ENCODE measurements around the gene ITGB2.

DNA sequence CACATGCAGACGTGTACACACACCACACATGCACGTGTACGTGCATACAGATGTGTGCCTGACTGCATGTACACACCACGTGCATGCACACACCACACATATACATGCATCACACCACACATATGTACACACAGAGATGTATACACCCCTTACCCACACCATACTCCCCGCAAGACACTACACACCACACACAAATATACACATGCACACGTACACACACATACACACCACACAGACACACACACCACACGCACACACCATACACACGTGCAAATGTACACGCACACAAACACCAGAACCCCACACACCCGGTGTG, 9.7 kb downstream of the ITGB2 start:
- TF ChIP-seq, protein P1, sequence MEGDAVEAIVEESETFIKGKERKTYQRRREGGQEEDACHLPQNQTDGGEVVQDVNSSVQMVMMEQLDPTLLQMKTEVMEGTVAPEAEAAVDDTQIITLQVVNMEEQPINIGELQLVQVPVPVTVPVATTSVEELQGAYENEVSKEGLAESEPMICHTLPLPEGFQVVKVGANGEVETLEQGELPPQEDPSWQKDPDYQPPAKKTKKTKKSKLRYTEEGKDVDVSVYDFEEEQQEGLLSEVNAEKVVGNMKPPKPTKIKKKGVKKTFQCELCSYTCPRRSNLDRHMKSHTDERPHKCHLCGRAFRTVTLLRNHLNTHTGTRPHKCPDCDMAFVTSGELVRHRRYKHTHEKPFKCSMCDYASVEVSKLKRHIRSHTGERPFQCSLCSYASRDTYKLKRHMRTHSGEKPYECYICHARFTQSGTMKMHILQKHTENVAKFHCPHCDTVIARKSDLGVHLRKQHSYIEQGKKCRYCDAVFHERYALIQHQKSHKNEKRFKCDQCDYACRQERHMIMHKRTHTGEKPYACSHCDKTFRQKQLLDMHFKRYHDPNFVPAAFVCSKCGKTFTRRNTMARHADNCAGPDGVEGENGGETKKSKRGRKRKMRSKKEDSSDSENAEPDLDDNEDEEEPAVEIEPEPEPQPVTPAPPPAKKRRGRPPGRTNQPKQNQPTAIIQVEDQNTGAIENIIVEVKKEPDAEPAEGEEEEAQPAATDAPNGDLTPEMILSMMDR (IDR thresholded peaks at IDR 0.05) = no peak
- TF ChIP-seq POLR2A (IDR thresholded peaks at IDR 0.05; ENCODE audit: low read depth) = no peak
- TF ChIP-seq EP300 (IDR thresholded peaks at IDR 0.05) = no peak
